GM23248 (cell line): Measurements from ENCODE around the gene RIPPLY1. TPM values are rescaled to one million over a fixed set of nuclear protein-coding genes. Genes with fewer than 3 reads are reported as not detected.
"Not testable (repeated sequence)": the region's sequence is repeated elsewhere in the genome, so short reads cannot be mapped to it uniquely, and the experiment has no call there.

Experiments
- DNase-seq: peaks from one replicate; pipeline ENCODE4 v3.0.0-alpha.2; 2015
- H2AFZ ChIP-seq: fragments of 200-600 bp; sonication (generic); 2 replicates; pipeline ENCODE4 v1.6.1; 2016; ENCODE audit warnings: antibody characterized with exemption
- H3F3A ChIP-seq: fragments of 200-600 bp; sonication (generic); 2 replicates; pipeline ENCODE4 v1.6.1; 2016; ENCODE audit warnings: mild to moderate bottlenecking, antibody characterized with exemption, mixed run types; ENCODE audit not compliant: insufficient read depth
- H3K27ac ChIP-seq: fragments of 200-600 bp; sonication (generic); 2 replicates; pipeline ENCODE4 v1.5.1; 2016; ENCODE audit warnings: mild to moderate bottlenecking
- H3K27me3 ChIP-seq: fragments of 200-600 bp; sonication (generic); replicated peaks from 2 replicates; pipeline ENCODE4 v1.6.1; 2016; ENCODE audit warnings: mild to moderate bottlenecking; ENCODE audit not compliant: insufficient read depth
- H3K36me3 ChIP-seq: fragments of 200-600 bp; sonication (generic); 2 replicates; pipeline ENCODE4 v1.6.1; 2016; ENCODE audit warnings: low read depth, mild to moderate bottlenecking
- H3K4me1 ChIP-seq: fragments of 200-600 bp; sonication (generic); 2 replicates; pipeline ENCODE4 v1.6.1; 2016; ENCODE audit warnings: mild to moderate bottlenecking; ENCODE audit not compliant: insufficient read depth
- H3K4me2 ChIP-seq: fragments of 200-600 bp; sonication (generic); one replicate; pipeline ENCODE4 v1.6.1; 2016; ENCODE audit warnings: mild to moderate bottlenecking; ENCODE audit not compliant: unreplicated experiment
- H3K4me3 ChIP-seq: fragments of 200-600 bp; sonication (generic); 2 replicates; pipeline ENCODE4 v1.5.1; 2016; ENCODE audit warnings: mild to moderate bottlenecking
- H3K79me2 ChIP-seq: fragments of 200-600 bp; sonication (generic); 2 replicates; pipeline ENCODE4 v1.6.1; 2016; ENCODE audit warnings: mild to moderate bottlenecking; ENCODE audit not compliant: insufficient read depth
- H3K9ac ChIP-seq: fragments of 200-600 bp; sonication (generic); 2 replicates; pipeline ENCODE4 v1.6.1; 2016; ENCODE audit warnings: mild to moderate bottlenecking
- H3K9me2 ChIP-seq: fragments of 200-600 bp; sonication (generic); 2 replicates; pipeline ENCODE4 v1.6.1; 2016; ENCODE audit warnings: mixed run types, mild to moderate bottlenecking, moderate library complexity; ENCODE audit not compliant: insufficient read depth
- H3K9me3 ChIP-seq: fragments of 200-600 bp; sonication (generic); one replicate; pipeline ENCODE4 v1.6.1; 2017; ENCODE audit warnings: low read depth
- H4K20me1 ChIP-seq: fragments of 200-600 bp; sonication (generic); 2 replicates; pipeline ENCODE4 v1.6.0; 2016; ENCODE audit not compliant: insufficient read depth
- EZH2 ChIP-seq: fragments of 200-600 bp; sonication (generic); IDR thresholded peaks from 2 replicates; pipeline ENCODE4 v1.6.1; 2018; ENCODE audit warnings: antibody characterized with exemption, mild to moderate bottlenecking; ENCODE audit not compliant: insufficient read depth, poor library complexity, severe bottlenecking
- EZH2phosphoT487 ChIP-seq: fragments of 200-600 bp; sonication (generic); IDR thresholded peaks from 2 replicates; pipeline ENCODE4 v1.6.1; 2018; ENCODE audit warnings: antibody characterized with exemption, moderate library complexity, mild to moderate bottlenecking, low read depth; ENCODE audit not compliant: insufficient read depth
- WGBS, 2 experiments: methylation state at CpG; one replicate each; pipeline ENCODE4 v1.1.6; 2015 to 2017; ENCODE audit warnings: low lambda C conversion rate in 2 of 2, low coverage in 1 of 2; ENCODE audit errors: missing lambda C conversion rate in 2 of 2; 5-methylcytosine and 5-hydroxymethylcytosine counted together
- in situ Hi-C: fragments of 300-500 bp; cut with MboI; formaldehyde crosslinking; loops from 2 replicates; pipeline ENCODE4 v1.15.0; 2020
- polyA plus RNA-seq: library from polyadenylated mRNA; unstranded; fragments of >200 nt; fragmentation: Nextera tagmentation; extraction: Ambion mirVana; gene quantifications from 2 replicates; pipeline ENCODE4 v1.2.1, GENCODE V29; 2016
- total RNA-seq: library from RNA; depleted of rRNA; stranded (reverse); fragments of >200 nt; shearing (Covaris generic); gene quantifications from 2 replicates; pipeline ENCODE4 v1.2.3, GENCODE V29; 2014; rRNA removed

Gene RIPPLY1
- total and polyA plus RNA-seq, 2 experiments from 2014 or later: not detected

GRCh38 chrX:106874075-106874474, 29.1 kb downstream of the RIPPLY1 start:
- Histone ChIP-seq H3K79me2 (no peaks in the 10 kb centered on the region), H3K9me3 (no peaks in the 10 kb centered on the region), H3K27ac (no peak overlapping the region), H3K4me3 (no peak overlapping the region), H3K9ac (no peak overlapping the region), H3K9me2 (no peaks in the 10 kb centered on the region), H3K36me3 (no peaks in the 10 kb centered on the region), H4K20me1 (no peaks in the 10 kb centered on the region), H3K4me1 (no peaks in the 10 kb centered on the region), H2AFZ (no peak overlapping the region), H3K4me2 (no peak overlapping the region), H3K27me3 (no peaks in the 10 kb centered on the region), H3F3A (no peaks in the 10 kb centered on the region)
- TF ChIP-seq EZH2phosphoT487 (no peak), EZH2 (no peak)
- WGBS, 2 experiments: 53 to 60% methylated on average over 2 of the region's 2 CpGs
- peak; percentile 50 for DNase-seq
- in situ Hi-C loops: no loop called here

GRCh38 chrX:106872796-106873195, 30.3 kb downstream of the RIPPLY1 start:
- H3K4me1 ChIP-seq, DNase-seq, H3F3A ChIP-seq, H3K36me3 ChIP-seq, H3K4me2 ChIP-seq, H3K4me3 ChIP-seq, H3K9ac ChIP-seq, in situ Hi-C loops, H3K27ac ChIP-seq, H3K9me2 ChIP-seq, H3K9me3 ChIP-seq, H4K20me1 ChIP-seq, H2AFZ ChIP-seq, H3K27me3 ChIP-seq, H3K79me2 ChIP-seq: not testable (repeated sequence)
- 100% methylated on average over 2 of the region's 2 CpGs; no CpG with 5 or more reads in 1 of the 2 experiments for WGBS, 2 experiments

- no peak overlapping the region for H3K9ac ChIP-seq
- 0 out of 2 replicates have a peak, but pooled peaks cover 4% of the 10 kb centered on the region for H3K4me1 ChIP-seq
- in situ Hi-C loops: no loop called here
- H2AFZ ChIP-seq: no peak overlapping the region
- H3K4me3 ChIP-seq: no peak overlapping the region
- no peaks in the 10 kb centered on the region for H3K27me3 ChIP-seq
- H3F3A ChIP-seq: peaks cover 13% of the 10 kb centered on the region; the same call in 1 of the 2 replicates
- DNase-seq: no peak
- no peaks in the 10 kb centered on the region for H3K79me2 ChIP-seq
- H3K9me2 ChIP-seq: no peaks in the 10 kb centered on the region
- no peak overlapping the region for H3K27ac ChIP-seq
- no peaks in the 10 kb centered on the region for H3K36me3 ChIP-seq
- H3K4me2 ChIP-seq: no peak overlapping the region
- WGBS, 2 experiments: 96 to 100% methylated on average over 1 to 5 of the region's 9 CpGs
- H4K20me1 ChIP-seq: no peaks in the 10 kb centered on the region
- no peak for TF ChIP-seq EZH2
- no peak for TF ChIP-seq EZH2phosphoT487
- H3K9me3 ChIP-seq: no peaks in the 10 kb centered on the region
Observed at GRCh38 chrX:106863697-106864096, 39.4 kb downstream of the RIPPLY1 start.

GRCh38 chrX:106862972-106863688, 40.0 kb downstream of the RIPPLY1 start:
- in situ Hi-C loops: no loop called here
- no peaks in the 10 kb centered on the region for H3K79me2 ChIP-seq
- 79 to 87% methylated on average over 13 of the region's 13 CpGs for WGBS, 2 experiments
- no peaks in the 10 kb centered on the region for H4K20me1 ChIP-seq
- H3K9me3 ChIP-seq: no peaks in the 10 kb centered on the region
- no peaks in the 10 kb centered on the region for H3K36me3 ChIP-seq
- no peak overlapping the region for H3K4me3 ChIP-seq
- 0 out of 2 replicates have a peak, but pooled peaks cover 4% of the 10 kb centered on the region for H3K4me1 ChIP-seq
- H3K9me2 ChIP-seq: no peaks in the 10 kb centered on the region
- no peak overlapping the region for H3K27ac ChIP-seq
- H3K9ac ChIP-seq: no peak overlapping the region
- TF ChIP-seq EZH2: no peak
- no peak for TF ChIP-seq EZH2phosphoT487
- H3F3A ChIP-seq: peaks cover 13% of the 10 kb centered on the region; the same call in 1 of the 2 replicates
- H2AFZ ChIP-seq: no peak overlapping the region
- H3K4me2 ChIP-seq: no peak overlapping the region
- H3K27me3 ChIP-seq: no peaks in the 10 kb centered on the region
- no peak for DNase-seq

Other genes starting within 250 kb of the RIPPLY1 start
- gene RNF128, start 176.6 kb downstream of the RIPPLY1 start, total RNA-seq: 0.54 TPM in 1 of 2 replicates, not detected in the other
- gene RNF128, start 176.6 kb downstream of the RIPPLY1 start, polyA plus RNA-seq: 0.16 and 0.28 TPM in 2 replicates
- gene TBC1D8B, start 100.7 kb downstream of the RIPPLY1 start, total RNA-seq: 9.3 and 9.5 TPM in 2 replicates
- 11.5 and 12.1 TPM in 2 replicates for gene TBC1D8B, start 100.7 kb downstream of the RIPPLY1 start, polyA plus RNA-seq
- gene CLDN2, start 17.1 kb upstream of the RIPPLY1 start, total RNA-seq: not detected in 2 replicates
- gene CLDN2, start 17.1 kb upstream of the RIPPLY1 start, polyA plus RNA-seq: not detected in 2 replicates
- gene MORC4, start 96.9 kb upstream of the RIPPLY1 start, total RNA-seq: 23.7 and 24.8 TPM in 2 replicates
- gene MORC4, start 96.9 kb upstream of the RIPPLY1 start, polyA plus RNA-seq: 12.3 and 13.4 TPM in 2 replicates
- 4.9 and 23.3 TPM in 2 replicates for gene RBM41, start 215.5 kb upstream of the RIPPLY1 start, total RNA-seq
- gene RBM41, start 215.5 kb upstream of the RIPPLY1 start, polyA plus RNA-seq: 12.2 and 12.7 TPM in 2 replicates